Hippocampal formation (tissue), 2 donors: Measurements from ENCODE around the gene NT5C2.

Source experiments
- DNase-seq, 2 donors: peaks; one replicate each; lab custom pipeline; 2025; lab: John Stamatoyannopoulos, UW

The NT5C2 gene

DNA sequence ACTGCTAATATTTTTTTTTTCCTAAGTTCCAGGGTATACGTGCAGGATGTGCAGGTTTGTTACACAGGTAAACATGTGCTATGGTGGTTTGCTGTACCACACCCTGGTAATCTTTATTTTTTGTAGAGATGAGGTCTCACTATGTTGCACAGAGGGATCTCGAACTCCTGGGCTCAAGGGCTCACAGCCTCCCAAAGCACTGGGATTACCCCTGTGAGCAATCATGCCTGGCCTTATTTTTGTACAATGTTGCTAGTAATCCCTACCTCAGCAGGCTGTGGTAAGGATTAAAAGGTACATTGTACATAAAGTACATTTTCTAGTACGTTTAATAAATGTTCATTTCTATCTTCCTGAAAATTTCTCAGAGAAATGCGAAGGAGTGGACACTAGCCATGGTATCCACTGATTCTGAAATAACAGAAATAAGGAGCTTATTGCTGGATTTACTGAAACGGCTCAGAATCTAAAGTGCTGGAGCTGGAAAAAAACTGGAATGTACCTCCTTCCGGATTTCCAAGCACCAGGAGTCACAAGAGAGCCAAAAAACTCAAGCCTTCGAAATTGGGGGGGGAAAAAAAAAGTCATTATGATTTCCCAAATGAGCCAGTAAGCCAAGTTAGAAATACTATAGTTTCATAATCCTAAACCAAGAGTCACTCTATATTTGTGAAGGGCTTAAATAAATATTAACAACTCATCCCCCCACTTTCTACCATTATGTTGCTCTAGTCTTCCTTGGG is 69.6 kb downstream of the NT5C2 start:
- no peak for DNase-seq

DNA sequence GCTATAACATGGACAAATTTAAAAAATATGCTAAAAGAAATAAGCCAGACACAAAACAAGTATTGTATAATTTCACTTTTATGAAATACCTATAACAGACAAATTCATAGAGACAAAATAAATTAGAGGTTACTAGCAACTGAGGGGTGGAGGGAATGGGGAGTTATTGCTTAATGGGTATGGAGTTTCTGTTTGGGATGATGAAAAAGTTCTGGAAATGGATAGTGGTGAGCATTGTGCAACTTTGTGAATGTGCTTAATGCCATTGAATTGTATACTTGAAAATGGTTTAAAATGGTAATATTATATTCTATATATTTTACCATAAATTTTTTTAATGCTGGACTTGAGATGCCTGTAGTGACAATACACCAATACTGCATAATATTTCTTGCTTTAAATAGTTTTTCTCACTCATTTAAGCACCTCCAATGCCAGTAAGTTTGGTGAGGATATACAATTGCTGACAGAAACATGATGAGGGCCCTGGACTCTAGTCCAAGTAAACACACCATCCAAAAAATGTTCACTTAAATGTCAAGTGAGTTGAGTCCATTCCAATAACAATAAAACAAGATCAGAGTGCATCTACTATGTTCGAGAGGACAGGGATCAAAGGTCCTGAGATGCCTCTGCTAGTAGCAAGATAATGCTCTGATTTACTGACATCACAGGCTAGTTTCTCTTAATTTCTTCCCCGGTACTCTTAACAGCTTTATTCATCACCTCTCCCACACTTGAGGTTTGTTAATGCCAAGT is 71.9 kb downstream of the NT5C2 start:
- no peak for DNase-seq

DNA sequence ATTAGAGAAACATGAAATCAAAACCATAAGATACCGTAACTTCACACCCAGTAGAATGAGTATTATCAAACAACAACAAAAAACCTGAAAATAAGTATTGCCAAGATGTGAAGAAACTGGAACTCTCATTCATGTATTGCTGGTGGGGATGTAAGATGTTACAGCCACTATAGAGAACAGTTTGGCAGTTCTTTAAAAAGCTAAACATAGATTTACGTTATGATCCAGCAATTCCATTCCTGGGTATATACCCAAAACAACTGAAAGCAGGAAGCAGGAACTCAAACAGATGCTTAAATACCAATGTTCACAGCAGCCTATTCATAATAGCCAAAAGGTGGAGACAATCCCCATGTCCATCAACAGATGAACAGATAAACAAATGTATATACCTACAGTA is 72.5 kb downstream of the NT5C2 start:
- DNase-seq, result no peak

DNA sequence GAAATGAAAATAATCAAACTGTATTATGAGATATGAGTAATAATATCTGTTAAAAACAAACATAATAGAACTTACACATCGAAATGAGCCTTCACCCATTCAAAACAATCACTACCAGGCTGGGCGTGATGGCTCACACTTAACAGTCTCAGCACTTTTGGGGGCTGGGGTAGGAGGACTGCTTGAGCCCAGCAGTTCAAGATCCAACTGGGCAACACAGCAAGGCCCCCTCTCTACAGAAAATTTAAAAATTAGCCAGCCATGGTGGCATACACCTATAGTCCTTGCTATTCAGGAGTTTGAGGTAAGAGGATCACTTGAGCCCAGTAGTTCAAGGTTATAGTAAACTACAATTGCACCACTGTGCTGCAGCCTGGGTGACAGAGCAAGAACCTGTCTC is 75.8 kb downstream of the NT5C2 start:
- DNase-seq, result no peak

DNA sequence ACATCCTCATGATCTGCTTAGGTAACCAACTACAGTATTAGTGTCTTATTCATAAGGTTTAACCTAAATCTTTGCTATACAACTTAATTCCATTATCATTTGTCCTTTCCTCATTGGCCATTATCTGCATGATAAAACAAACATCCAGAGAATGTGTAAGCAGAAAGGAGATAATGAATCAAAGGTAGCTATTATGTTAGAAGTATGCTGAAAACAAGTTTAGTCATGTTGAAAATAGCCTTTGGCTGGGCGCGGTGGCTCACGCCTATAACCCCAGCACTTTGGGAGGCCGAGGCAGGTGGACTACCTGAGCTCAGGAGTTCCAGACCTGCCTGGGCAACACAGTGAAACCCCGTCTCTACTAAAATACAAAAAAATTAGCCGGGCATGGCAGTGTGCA is 78.2 kb downstream of the NT5C2 start:
- DNase-seq, result no peak

DNA sequence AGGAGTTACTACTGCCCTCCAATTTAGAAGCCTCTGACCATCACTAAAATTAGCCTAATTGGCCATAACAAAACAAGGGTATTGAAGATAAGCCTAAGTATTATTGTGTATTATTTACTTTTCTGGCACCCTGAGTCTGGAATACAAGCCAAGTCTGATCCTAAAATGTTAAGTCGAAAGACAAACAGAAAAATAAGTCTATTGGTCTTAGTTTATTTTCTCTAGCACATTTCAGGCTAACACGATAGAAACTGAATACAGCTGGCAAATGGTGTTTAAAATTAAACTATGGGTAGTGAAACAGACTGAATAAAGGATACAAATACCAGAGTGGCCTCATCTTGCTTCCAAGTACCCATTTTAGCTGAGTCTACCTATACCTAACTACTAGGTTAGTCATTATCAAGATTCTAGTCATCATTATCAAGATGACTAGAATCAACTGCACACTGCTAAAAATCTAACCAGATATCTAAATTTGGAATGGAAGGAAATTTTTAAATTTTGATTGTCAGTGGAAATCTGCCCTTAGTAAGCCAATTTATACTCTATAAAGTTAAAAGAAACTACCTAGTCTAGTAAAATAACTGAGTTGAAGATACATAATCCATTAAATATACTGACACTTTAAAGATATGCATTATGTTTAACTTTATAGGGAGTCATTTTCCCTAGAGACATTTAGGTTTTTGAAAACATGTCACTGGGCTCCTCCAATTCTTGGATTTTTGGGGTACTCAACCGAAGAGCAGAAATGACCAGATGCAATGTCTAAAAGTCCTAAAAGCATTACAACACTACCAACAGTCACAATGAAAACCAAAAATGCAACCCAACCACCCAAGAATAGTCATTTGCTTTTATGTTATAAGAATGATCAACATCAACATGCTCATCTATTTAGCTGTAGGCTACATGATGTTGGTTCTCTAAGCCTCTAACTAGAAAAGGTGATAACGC is 80.9 kb downstream of the NT5C2 start:
- DNase-seq, result no peak

DNA sequence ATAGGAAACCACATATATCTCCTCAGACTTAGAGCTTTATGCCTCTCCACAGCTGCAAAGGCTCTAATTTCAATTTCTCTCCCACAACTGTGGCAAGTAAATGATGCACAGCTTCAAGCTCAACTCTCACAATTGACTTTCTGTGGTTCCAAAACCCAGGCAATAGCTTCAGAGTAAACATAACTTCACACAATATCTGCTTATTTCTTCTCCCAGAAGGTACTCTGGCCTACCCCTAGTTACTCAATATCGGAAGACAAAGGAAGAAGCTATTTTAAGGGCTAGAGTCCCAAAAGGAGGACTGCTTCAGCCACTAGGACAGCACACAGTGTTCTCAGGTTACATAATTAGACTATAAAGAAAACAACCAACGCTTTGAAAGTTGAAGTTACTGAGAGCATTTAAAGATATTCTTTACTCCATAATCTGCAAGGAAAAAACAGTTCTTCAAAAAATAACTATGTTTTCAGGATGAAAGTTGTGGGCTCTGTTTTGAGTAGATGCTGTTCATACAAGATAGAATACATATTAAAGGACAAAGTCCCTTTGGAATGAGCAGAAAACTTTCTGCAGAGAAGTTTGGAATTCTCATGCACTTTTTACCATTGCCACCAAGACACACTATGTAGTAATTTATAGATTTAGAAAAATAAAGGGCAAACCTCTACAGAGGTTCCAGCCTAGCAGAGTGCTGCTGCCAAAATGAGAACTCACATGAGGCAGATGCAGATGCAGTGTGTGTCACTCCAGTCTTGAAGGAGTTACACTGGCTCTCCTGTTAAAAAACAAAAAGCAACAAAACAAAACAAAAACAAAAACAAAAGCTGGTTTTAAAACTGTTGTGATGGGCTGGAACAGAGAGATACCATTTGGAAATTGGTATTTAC is 81.8 kb downstream of the NT5C2 start:
- DNase-seq, result peak in 1 of 2 donors; percentile 79

DNA sequence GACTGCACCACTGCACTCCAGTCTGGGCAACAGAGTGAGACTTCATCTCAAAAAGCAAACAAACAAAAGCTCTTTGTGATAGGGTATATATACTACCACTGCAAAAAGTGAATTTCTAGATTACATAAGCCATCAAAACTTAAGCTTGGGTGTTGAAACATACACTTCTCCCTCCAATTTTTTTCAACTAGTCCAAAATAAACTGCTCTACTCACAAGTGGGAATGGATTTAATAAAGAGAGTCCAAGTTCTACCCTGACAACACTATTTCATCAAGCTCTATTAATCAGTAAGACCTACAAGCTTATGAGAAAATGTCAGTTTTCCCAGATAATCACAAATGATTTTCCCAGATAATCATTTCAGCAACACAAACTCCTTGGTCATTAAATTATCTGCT is 82.7 kb downstream of the NT5C2 start:
- DNase-seq, result no peak

DNA sequence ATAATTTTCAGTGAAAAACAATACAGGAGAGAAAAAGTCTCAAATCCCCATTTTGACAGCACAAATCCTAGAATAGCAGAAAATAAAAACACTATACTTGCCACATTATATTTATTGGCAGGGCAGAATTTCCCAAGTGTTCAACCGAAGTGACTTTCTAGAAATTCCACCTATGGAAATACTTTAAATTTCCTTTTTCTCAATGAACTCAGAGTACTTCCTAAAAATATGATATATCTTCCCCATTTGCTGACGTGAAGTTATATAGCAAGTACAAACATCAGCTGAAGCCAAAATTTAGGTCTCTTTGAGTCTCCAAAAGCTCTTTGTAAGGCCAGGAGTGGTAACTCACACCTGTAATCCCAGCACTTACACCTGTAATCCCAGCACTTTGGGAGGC is 83.3 kb downstream of the NT5C2 start:
- DNase-seq, result no peak

DNA sequence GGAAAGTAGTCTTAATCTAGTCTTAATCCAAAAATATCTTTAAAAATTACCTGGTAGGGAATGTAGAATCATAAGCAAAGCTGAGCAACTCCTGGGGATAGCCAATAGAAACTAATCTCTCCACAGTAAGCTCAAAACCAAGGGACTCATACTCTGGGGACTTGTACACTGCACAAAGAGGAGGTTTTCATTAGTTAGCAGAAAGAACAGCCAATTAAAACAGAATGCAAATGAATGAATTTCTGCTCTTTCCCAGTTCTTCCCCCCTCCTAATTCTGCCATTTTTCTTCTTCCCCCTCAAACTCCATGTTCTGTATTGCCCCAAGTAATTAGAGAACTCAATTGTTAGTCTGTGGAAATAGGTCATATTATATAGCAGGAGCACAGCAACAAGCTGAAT is 86.5 kb downstream of the NT5C2 start:
- DNase-seq, result no peak

DNA sequence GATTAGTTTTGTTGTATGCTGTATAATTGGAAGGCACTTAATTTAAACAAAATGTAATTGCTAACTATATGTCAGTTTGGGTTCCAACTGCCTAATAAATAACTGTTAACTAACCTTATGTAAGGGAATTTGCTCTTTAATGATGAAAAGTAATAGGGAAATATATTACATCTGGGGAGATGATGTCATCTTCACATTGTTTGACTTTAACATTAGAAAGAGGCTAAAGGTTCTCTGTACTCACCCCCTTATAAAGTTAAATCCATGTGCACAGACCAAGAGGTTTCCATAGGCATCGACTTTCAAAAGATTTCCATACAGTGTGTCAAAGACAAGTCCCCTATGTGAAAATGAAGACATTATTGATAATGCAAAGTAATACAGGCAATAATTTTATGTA is 87.6 kb downstream of the NT5C2 start:
- DNase-seq, result no peak

DNA sequence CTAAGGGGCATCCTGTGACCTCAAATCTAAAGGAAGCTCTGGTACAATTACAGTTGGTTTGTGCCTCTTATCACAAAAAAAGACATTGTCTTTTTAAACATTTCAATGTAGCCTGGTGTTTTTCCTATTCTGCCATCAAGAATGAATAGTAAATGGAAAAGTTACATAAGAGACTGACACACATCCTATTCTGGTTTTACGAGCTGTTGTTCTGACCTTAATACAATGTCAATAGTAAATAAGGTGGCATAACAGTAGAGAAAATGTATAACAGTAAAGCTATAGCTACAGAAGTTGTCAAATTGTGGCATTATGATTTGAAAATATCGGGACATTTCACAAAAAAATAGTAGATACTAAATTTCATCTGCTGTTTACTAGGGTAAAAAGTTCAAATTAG is 88.4 kb downstream of the NT5C2 start:
- no peak for DNase-seq

DNA sequence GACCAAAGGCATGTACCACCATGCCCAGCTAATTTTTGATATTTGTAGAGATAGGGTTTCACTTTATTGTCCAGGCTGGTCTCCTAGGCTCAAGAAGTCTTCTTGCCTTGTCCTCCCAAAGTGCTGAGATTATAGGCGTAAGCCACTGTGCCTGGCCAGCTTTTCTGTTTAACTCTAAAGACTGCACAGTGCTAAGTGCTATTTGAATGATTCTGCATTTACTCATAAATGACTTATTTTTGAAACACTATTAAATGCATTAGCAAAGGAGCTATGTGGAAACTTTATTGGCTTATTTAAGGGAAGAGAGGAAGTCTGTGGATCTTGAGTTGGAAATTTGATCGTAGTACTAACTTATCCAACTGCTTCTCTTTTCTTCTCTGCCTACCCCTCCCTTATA is 89.1 kb downstream of the NT5C2 start:
- DNase-seq, result no peak

DNA sequence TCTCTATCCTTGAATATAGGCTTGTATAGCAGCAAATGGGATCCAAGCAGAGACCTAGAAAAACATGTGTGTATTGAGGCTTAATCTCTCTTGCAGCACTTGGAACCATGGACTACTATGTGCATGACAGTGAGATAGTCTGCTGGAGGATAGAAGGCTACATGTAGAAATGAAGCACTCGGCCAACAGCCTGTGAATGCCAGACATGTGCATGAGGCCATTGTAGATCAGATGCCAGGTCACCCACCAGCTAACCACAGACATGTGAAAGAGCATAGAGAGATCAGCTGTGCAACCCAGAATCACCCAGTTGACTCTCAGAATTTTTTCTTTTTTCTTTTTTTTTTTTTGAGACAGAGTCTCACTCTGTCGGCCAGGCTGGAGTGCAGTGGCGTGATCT is 90.9 kb downstream of the NT5C2 start:
- DNase-seq, result no peak

DNA sequence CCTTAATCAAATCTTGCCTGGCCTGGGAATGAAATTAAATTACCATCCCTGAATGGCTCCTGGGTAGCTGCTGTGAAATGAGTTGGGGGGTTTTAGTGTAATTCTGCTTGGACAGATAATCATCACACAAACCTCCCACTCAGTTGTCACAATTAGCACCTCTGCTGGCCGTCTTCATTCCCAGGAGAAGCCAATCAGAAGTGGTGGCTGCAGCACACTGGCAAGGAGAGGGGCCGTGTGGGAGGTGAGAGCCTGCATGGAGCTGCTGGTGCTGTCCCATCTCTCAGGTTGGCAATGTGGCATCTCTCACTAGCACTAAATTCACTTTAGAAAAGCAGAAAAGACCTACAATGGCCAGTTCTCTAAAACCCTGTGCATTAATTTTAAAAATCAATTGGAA is 92.5 kb downstream of the NT5C2 start:
- DNase-seq, result no peak

DNA sequence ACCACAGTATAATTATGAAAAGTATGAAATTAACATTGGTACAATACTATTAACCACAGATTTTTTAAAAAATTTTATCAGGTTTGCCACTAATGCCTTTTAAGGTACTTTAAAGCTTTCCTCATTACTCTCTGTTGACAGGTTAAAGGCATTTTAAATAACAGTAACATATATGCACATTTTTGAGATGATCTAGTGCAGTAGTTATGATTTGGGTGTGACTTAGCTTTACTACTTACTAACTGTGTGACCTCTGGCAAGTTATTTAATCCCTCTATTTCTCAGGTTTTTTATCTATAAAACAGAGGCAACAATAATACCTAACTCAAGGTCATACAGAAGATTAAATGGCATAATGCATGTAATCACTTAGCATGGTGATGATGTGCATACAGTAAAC is 94.8 kb downstream of the NT5C2 start:
- no peak for DNase-seq

DNA sequence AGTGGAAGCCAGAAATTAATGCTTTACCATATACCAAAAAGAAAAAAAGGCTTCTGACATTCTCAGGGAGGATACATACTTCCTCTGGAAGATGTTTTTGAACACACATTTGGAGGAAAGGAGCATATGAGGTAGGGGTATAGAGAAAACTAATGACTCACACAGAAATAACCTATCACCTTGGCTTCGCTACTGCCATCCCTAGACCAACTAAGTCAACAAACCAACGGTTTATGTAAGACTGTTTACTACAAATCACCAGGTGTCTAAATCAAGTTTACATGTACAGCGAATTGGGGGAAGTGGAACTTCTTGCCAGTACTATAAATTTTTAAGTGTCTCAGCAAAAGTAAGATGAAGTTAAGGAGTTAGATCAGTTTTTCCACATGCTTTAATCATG is 96.9 kb downstream of the NT5C2 start:
- no peak for DNase-seq

DNA sequence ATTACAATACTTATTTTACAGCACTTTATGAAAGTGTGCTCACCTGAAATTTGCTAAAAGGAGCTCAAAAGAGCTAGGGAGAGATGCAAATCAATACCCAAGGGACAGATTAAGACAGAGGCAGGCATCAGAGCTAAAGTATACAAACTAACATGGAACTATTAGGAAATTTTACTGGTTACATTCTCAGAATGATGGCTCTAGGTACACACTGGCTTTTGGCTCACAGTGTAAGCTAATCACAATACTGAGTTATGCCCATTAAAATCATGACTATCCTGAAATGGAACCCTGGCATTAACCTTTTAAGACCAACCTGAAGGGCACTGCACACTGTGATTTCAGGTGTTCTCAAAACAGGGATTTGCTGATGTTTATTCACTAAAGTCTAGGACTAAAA is 98.1 kb downstream of the NT5C2 start:
- no peak for DNase-seq

DNA sequence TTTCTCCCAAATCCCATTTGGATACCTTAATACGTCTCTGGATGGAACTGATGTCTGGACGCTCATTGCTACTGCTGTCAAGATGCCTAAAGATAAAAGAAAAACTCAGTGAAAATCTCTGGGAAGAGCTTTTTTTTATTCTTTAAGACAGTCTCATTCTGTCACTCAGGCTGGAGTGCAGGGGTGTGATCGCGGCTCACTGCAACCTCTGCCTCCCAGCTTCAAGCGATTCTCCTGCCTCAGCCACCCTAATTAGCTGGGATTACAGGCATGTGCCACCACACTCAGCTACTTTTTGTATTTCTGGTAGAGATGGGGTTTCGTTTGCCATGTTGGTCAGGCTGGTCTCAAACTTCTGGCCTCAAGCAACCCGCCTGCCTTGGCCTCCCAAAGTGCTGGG is 102.2 kb downstream of the NT5C2 start:
- DNase-seq, result no peak

DNA sequence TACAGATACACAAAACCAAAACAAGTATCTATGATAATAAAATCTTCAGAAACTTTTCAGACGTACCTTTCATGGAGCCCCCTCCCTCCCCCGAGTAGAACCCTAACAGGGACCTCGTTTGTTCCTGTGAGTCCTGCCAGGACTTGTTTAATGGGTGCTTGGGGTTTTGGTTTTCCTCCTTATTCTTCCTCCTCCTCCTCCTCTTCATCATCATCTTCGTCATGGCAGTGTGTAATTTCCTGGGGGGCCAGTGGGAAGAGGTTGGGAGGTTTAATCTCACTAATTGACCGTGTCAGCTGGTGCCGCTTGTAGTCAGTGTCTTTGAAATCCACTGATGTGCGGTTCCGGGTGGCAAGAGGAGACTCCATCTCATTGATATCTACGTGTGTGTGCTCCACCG is 103.6 kb downstream of the NT5C2 start:
- no peak for DNase-seq

DNA sequence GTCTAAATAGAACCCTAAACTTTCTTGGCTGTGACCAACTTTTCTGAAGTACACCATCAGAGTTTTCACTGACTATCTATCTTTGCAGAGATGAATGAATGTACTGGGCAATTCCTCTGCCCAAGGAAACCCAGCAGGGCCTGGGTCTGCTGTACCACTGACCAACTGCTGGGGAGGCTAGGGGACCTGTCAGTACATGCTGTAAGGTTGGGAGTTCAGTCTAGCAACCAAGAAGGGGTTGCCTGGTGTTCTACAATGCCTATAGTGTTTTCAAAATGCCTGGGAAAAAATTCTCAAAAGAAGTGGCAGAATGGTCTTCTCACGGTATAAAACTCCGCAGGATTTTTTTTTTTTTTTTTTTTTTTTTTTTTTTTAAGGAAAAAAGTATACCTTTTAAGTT is 106.3 kb downstream of the NT5C2 start:
- no peak for DNase-seq

DNA sequence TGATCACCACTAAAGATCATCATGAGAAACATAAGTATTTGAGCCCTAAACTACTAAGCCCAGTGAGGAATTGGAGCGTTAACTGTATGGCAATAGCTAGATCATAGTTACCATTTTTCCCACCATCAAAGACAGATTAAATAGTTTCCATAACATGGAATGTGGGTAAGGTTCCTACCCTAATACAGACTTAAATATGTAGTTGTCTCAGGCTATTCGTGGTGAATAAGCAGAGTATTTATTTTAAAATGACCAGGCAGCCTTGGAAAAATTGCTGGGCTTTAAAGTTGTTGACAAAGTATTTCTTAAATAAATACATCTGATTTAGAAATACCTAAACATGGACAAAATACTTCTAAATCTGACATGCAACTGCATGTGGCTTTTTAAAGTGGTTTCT is 106.8 kb downstream of the NT5C2 start:
- no peak for DNase-seq
